Stimulated activated CD8-positive, alpha-beta memory T cell treated with anti-CD3 and anti-CD28 coated beads, Interleukin-12 subunit alpha, Interleukin-12 subunit beta, amount 100 ng/mL, for 4 hours (primary cell): ENCODE measurements around the gene MARCHF3.
"Not testable (repeated sequence)": the region's sequence is repeated elsewhere in the genome, so short reads cannot be mapped to it uniquely, and the experiment has no call there.

Experiments
- DNase-seq: peaks from one replicate; pipeline ENCODE4 v3.0.0-alpha.2; 2020; ENCODE audit warnings: low read depth

Gene MARCHF3

DNA sequence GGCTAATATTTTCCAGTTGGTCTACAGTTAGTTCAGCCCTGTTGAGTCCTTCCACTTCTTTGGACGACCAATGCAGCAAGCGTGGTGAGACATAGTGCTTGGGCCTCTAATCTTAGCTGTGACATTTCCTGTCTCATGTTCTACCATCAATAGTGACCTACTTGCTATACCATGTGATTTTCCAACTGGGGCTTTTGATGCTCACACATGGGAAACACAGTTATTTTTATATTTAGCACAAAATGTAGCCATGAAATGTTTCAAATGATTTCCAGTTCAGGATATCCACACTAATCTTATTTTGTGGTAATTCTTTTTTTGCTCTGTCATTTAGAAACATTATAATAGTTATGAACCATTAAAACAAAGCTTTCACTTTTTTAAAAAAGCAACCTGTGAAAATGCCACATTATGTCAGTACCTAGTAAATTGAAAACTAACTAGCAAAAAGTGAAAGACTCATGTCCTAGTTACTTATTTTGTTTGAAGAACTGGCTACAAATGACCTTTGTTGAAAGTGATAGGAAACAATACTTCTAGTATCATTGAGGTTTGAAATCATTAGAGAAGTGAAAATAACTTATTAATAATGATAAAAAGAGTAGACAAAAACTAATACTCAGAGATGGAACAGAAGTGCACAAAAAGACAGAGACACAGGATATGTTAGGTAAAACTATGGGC is 18.3 kb downstream of the MARCHF3 start:
- no peak for DNase-seq

DNA sequence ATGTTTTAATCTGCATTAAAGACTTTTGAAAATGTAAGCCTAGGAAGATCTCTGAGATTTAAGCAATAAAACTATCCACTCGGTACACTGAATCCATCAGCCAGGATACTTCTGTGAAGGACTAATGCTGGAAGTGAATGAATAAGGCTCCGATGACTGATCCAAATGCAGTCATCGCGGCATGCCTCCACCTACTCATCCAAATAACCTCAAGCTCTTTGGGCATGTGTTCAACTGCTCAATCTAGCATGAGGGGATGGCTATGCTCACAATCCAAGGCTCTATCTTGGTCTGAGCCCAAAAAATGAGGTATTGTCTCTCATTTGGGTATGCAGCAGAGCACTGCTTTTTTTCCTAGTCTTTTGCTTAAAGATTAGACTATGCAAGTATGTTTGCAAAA is 19.2 kb downstream of the MARCHF3 start:
- DNase-seq, result no peak

DNA sequence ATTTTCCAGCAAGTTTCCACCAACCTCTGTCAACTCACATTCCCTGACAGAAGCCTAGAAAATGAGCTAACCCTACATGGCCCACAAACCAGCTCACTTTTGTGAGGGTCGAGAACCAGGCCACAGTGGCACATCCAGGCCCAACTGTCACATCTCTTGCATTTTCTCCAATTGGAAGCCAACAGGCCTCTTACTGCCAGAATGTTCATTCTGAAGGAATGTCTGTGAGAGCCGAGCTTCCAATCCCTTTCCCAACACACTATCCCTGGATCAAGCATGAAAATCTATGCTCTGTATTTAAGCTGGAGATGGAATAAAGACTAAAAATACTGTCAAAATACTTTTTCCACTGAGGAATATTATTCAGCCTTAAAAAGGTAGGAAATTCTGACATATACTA is 20.0 kb downstream of the MARCHF3 start:
- no peak for DNase-seq

DNA sequence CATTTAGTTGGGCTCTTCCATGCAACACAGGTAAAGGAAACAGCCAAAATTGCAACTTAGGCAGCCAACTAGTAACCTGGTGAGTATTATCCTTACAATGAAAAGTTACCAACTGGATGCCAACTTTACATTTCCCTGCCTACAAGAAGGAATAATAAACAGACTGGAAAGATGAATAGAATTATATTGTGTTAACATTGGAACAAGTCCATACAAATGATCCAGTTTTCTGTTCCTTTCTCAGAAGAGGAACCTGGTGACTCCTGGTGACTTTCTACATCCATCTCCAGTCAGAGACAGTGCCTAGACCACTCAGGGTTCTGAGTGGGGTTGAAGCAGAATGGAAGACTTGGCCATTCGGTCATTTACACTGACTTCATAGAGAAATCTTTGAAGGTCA is 20.6 kb downstream of the MARCHF3 start:
- no peak for DNase-seq

DNA sequence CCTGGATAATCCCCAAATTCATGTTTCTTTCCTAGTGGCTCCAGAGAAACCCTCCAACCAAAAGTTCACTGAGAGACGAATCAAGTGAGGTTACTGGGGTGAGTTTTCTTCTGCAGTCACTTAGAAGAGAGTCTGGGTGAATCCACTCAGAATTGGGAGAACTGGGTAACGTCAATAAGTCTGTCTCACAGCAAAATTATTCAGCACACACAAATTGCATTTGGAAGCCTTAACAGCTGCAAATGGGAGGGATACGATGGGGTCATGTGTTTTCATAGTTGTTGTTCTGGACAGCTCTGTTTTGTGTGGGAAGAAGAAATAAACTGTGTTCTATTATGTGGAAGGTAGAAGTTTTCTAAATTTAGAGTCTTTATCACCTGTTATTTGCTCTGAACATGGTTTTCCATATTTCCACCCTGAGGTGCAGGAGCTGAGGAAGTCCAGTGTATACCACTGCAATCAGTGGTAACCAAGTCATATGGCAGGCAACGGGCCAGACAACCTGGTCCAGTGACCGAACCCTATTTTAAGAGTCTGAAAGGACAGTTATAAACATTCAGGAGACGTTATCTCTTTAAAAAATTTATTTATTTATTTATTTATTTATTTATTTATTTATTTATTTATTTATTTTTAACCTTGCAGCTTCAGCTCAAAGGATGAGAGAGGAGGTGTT is 21.9 kb downstream of the MARCHF3 start:
- no peak for DNase-seq

DNA sequence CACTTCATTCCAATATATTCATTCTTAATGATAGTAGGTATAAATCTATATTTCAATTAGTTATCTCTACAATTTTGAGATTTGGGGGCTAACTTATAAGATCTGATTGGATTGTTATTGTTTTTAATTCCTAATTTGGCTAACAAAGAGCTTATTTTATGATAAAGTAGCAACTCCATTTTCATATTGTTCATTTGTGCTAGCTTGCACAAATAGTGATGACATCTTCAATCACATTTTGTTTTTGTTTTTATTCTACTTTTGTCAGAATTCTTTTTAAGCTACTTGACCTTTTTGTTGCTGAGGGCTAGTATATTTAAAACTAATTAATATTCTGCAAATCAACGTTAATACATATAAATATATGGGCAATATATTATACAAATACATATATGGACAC is 22.8 kb downstream of the MARCHF3 start:
- no peak for DNase-seq

DNA sequence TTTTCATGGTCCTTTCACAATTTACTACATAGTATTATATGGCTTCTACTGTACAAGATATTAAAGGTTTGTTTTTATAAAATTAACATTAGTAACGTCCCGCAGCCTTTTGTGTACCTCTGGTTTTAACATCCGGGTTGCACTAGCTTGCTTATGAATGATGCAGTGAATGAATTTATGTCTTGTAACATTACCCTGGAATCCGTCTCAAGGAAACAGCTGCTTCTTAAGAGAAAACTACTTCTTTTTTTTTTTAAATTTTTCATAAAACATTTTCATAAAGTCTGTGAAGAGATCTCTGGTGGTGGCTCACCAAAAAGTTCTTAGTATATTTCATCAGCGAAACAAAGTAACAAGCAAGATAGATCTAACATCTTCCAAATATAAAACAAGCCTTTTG is 23.6 kb downstream of the MARCHF3 start:
- DNase-seq, result no peak

DNA sequence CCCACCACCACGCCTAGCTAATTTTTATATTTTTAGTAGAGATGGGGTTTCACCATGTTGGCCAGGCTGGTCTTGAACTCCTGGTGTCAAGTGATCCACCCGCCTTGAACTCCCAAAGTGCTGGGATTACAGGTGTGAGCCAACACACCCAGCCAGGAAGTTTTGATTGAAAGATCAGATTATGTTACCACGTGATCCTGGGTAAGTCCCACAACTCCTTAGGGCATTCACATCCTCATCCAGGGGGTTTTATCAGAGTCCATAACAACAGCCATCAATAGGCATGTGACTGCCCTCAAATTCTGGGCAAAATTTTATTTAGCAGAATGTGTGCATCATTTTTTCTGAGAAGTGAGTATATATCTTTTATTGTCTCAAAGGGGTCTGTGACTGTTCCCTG is 25.1 kb downstream of the MARCHF3 start:
- DNase-seq, result not testable (repeated sequence)

DNA sequence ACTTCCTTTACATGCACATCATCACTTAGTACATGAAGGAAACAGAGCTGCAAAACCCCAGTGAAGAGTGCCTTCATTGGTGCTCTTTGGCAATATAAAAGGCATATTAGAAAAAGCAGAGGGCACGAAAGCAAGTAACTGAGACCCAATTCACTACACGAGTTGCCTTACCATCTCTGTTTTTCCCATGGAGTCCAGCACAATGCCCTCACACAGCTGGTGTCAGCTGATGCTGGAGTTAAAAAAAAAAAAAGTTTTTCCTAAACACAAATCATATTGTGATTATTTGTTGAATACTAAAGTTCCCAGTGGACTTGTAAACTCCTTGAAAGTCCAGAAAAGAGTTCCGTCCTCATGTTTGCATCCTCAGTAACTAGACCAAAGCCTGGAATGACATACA is 25.6 kb downstream of the MARCHF3 start:
- DNase-seq, result no peak

DNA sequence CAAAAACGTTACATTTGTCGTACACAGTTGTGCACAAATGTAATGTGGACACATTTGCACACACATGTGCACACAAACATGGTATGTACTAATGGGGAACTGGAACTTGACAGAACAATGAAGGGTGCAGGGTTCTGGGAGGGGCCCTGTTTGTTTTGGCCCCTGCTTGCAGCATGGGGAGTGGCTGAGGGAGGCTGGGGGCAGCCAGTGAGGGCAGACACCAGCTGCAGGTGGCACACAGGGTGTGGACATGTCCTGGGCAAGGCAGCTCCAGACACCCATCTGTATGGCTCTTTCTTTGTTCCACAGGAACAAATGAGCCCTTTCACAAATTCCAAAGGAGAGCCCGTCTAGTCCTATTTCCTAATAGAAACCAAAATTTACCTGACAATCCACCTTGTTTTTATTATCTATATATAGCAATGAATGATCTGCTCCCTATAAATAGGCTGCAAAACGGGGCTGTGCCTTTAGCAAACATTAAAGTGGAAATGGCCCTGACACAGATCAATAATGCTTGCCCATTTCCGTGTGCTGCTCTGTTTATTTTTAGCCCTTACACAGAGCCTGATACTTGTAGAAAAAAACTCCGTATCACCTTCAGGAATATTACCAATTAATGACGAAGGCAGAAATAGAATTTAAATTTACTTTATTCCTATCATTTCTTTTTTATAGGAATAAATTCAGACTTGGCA is 26.4 kb downstream of the MARCHF3 start:
- DNase-seq, result no peak

DNA sequence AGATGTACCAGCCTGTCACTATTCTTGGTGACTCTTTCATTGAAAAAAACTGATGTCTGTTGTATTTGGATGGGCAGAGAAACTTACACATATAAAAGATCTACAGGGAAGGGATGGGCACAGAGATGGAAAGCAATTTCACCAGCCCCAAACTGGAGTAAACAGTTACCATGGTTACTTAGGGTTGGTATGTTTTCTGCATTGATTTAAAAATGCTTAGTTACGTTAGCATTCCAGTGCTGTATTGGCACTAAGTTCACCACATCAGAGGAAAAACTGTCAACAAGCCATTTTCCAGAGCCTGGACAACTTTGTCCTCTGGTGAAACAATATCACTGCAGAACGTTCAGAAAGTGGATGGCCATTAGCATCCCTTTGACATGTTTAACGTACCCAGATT is 28.0 kb downstream of the MARCHF3 start:
- DNase-seq, result no peak

DNA sequence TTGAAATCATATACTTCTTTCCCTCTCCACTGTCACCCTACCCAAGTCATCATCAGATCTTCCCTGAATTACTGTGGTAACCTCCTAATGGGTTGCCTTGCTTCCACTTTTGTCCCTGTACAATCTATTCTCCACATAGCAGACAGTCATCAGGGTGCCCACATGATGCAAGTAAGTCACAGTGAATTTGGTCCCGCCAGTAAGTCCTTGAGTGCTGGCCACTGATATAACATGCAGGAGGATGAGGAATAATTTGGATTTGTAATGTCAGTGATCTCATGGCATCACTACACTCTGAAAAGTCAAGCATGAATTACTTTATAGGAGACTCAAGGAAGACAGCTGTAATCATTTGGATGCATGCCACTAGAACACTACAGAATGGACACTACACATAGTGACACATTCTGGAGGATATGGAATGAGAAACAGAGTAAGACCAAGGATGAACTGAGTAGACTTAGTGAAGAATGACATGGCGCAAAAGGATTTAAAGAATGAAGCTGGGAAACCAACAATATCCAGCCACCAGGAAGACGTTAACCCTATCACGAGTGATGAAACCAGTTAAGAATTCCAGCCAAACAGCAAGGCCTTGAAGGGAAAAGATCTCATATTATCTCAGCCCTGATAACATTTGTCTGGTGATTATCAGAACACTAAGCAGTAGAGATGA is 28.6 kb downstream of the MARCHF3 start:
- DNase-seq, result no peak

DNA sequence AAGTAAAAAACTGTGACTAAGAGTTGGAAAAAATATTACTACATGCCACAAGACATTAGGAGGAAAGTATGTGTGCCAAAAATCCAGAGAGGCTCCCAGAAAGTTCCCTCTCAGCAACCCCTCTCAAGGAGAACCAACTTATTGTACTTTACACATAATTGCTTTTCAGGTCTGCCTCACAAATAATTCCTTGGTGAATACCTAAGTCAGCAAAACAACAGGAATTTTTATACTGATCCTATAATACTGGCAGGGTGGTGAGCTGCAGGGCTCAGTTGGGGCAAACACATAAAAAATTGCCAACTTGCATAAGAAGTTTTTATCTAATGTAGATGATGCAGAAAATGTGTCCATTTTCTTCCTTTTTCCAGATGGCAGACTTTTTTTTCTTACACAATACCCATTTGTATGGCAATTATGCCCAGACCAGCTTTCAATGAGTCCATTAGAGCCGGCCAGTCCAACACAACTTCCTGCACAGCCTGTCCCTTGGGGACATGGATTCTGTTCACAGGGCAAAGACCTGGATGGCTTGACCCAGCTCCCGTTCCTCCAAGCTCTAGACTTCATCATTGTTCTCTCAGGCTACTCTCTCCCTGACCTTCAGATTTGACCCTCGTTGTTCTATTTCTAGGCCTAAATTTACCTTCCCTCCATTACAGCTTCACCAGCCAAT is 31.3 kb downstream of the MARCHF3 start:
- no peak for DNase-seq

DNA sequence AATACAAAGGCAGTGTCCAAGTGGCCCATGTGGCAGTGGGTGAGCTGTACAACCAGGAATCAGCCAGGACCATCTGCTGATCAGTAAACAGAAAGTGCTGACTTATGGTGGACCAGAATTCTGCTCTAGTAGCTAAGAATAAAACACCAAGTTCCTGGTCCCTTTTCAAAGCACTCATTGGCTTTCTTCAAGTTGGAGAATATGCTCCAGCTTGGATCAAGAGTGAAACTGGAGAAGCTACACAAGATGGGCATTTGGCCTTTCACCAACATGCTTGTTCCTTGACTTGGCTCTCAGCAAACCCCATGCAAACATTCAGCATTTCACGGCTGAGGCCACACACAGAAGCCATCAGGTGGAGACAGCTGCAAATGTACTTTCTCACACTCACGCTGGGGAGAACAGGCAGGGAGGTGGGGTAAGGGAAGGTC is 32.1 kb downstream of the MARCHF3 start:
- DNase-seq, result no peak

DNA sequence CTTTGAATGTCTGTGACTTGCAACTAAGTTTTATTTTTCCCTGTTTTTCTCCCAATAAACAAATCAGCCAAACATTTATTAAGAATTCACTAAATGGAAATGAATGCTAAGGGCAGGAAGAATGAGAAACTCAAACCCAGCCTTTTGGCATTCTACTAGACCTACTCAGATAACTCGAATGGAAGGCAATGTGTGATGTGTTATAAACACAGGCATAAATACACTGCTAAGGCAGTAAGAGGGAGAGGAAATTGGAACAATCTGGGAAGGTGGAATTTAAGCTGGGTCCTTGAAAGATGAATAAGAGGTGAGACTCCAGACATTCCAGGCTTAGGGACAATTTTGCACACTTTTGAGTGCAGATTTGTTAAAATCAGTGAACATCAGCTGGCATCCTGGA is 34.7 kb downstream of the MARCHF3 start:
- no peak for DNase-seq

DNA sequence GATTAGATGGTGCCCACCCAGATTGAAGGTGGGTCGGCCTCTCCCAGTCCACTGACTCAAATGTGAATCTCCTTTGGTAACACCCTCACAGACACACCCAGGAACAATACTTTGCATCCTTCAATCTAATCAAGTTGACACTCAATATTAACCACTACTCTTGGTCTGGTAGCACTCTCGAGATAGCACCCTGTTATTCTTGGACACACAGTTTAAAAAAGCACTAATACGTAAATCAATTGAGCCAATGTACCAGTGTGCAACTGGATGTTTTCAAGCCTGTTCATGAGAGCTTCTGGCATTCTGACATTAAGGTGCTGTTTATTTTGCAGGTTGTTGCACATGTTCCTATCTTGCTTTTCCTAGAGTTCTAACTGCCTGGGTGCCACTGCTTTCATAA is 35.3 kb downstream of the MARCHF3 start:
- DNase-seq, result no peak

DNA sequence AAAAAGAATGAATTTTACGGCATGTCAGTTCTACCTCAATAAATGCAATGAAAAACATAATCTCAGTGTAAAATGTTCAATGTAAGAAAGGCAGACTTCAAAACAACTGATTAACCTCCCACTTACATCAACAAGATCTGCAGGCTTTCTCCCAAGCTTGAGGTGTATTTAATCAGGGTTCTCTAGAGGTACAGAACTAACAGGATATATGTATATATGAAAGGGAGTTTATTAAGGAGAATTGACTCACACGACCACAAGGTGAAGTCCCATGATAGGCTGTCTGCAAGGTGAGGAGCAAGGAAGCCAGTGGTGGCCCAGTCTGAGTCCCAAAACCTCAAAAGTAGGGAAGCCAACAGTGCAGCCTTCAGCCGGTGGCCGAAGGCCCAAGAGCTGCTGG is 35.9 kb downstream of the MARCHF3 start:
- no peak for DNase-seq

DNA sequence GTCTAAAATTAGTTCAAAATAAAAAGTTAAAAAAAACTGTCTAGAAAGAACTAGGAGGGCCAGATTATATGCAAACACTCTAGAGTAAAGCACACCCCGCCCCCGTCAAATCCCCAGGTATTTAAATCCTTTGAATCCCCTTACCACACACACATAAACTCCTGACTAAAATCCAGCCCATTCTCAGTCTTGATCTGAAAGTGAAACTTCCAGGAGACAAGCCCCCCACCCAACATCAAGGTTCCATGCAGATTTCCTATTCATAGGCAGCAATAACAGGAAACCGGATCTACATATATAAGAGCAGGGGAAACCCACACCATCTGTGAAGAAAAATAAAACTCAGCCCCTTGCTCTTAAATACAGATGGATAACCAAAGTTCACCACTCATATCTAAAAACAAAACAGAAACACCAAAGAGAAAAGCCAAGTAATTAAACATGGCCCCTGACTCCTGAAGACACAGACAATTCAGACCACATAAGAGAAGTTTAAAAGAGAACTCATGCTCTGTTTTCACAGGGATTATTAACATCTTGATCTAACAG is 42.3 kb downstream of the MARCHF3 start:
- DNase-seq, result no peak

DNA sequence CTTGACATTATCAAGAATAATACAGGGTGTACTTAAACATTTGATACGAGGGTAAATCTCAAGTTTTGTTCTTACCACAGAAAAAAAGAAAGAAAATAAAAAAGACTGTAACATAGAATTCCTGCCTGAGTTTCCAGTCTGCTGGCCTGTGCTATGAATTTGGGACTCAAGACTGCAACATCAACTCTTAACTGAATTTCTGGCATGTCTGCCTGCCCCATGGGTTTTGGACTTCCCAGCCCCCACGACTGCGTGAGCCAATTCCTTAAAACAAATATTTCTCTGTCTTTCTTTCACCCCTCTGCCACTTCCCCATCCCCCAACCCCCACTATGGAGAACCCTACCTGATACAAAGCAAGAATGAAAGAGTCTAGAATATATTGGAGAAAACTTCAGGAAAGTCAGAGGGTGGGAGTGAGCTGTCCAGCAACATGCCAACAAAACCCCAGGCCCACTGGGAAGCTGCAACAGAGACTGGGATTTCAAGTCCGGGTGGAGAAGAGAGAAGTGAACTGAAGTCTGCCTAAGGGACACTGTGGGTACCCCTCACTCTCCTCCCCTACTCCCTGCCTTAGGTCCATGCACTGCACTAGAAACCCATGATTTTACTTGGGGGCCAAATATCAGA is 43.0 kb downstream of the MARCHF3 start:
- no peak for DNase-seq

DNA sequence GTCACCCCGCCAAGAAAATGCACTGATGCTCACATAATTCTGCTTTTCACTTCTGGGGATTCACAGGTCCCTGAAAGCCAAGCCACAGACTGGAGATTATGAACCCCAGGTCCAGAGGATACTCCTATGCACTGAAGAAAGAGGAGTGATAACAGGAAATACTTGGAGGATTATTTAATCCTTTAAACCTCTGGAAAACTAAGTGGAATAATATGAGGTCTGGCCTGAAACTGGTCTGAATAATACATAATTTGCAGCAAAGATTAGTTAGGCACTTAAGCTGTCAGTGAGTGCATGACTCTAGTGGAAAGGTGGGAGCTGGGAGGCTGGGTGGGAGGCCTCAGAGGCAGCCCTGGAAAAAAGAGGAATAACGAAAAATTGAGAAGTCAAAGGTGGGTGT is 45.7 kb downstream of the MARCHF3 start:
- no peak for DNase-seq

DNA sequence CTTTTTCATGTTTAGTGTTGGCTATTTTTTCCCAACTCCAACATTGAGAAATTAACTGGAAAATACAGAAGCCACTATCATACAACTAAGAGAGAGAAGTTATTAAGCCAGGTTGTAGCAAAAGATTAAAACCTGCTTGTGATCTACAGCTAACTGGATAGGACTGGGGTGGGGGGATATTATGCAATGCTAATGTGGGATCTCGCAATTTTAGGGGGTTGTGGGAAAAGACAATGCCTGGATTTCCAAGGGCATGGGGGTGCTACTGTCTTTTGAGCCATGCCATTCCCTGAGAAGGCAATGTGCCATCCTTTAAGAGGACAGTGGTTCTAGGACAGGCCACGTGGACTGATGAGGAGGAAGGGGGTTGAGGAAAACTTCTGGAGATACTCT is 46.5 kb downstream of the MARCHF3 start:
- no peak for DNase-seq
